ENCODE measurements around the gene IPO4.

DNA sequence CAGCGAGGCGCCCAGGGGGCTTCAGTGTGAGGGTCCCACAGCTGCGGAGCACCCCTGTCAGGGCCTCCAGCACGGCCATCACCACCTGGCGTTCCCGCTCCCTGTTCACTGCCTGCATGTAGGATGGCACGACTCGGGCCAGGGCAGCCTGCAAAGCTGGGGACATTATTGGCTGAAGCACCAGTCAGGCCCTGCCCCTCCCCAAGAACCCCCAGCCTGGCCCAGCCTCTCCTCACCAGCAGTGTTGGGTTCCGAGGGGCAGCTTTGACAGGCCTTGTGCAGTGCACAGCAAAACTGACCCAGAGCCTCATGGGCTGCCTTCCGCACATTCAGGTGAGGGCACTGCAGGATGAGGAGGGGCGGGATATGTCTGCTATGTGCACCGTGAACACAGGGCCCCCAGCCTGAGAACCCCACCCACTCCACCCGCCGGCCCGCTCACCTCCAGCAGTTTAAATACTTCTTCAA, 5.6 kb downstream of the IPO4 start:
- TF ChIP-seq, protein P1, sequence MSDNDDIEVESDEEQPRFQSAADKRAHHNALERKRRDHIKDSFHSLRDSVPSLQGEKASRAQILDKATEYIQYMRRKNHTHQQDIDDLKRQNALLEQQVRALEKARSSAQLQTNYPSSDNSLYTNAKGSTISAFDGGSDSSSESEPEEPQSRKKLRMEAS (IDR thresholded peaks at IDR 0.05) = no peak
- TF ChIP-seq YY1 (IDR thresholded peaks at IDR 0.05) (no peak), EGR1 (IDR thresholded peaks at IDR 0.05; ENCODE audit: low read depth in 2 of 2) (no peak), SP1 (IDR thresholded peaks at IDR 0.05) (no peak)
- TF ChIP-seq, protein P2, sequence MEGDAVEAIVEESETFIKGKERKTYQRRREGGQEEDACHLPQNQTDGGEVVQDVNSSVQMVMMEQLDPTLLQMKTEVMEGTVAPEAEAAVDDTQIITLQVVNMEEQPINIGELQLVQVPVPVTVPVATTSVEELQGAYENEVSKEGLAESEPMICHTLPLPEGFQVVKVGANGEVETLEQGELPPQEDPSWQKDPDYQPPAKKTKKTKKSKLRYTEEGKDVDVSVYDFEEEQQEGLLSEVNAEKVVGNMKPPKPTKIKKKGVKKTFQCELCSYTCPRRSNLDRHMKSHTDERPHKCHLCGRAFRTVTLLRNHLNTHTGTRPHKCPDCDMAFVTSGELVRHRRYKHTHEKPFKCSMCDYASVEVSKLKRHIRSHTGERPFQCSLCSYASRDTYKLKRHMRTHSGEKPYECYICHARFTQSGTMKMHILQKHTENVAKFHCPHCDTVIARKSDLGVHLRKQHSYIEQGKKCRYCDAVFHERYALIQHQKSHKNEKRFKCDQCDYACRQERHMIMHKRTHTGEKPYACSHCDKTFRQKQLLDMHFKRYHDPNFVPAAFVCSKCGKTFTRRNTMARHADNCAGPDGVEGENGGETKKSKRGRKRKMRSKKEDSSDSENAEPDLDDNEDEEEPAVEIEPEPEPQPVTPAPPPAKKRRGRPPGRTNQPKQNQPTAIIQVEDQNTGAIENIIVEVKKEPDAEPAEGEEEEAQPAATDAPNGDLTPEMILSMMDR (IDR thresholded peaks at IDR 0.05; ENCODE audit: low read depth, low read length, missing input control) = no peak

Data from liver (tissue), 3 donors.